Coronary artery (tissue), 2 donors: ENCODE measurements around the gene FOSB.

Experiments used
- DNase-seq: peaks from one replicate; pipeline ENCODE4 v3.0.0-alpha.2; 2017; ENCODE audit warnings: low spot score
- H3K27ac ChIP-seq, 2 donors: fragments of 200-600 bp; sonication (generic); one replicate each; pipeline ENCODE4 v1.5.1; 2016 to 2019
- H3K4me3 ChIP-seq: fragments of 200-600 bp; sonication (generic); 2 replicates; pipeline ENCODE4 v1.5.1; 2016; ENCODE audit warnings: mild to moderate bottlenecking, moderate library complexity
- CTCF ChIP-seq: fragments of 200-600 bp; sonication (generic); IDR thresholded peaks from one replicate; pipeline ENCODE4 v1.5.1; 2019; ENCODE audit warnings: antibody characterized with exemption

FOSB gene

GRCh38 chr19:45522010-45522941 lies 54.5 kb downstream of the FOSB start:
- Histone ChIP-seq H3K27ac (no peak overlapping the region), H3K4me3 (no peak overlapping the region)
- TF ChIP-seq CTCF: no peak
- no peak for DNase-seq

GRCh38 chr19:45523642-45524256 lies 56.0 kb downstream of the FOSB start:
- DNase-seq: peak; percentile 88
- peak; percentile 86 for TF ChIP-seq CTCF
- Histone ChIP-seq H3K27ac (peak overlapping the region in 1 of 2 donors; percentile 49), H3K4me3 (no peak overlapping the region)

- Histone ChIP-seq H3K4me3 (no peak overlapping the region), H3K27ac (peak overlapping the region in 1 of 2 donors; percentile 29)
- no peak for TF ChIP-seq CTCF
- DNase-seq: no peak
These were observed 56.9 kb downstream of the FOSB start for GRCh38 chr19:45524575-45525129.
